ENCODE data around the gene RFNG. TPM values are rescaled to one million over a fixed set of nuclear protein-coding genes. Genes with fewer than 3 reads are reported as not detected.

Gene RFNG
- total and polyA plus RNA-seq, 8 donors, result 12.5 to 66.5 (median 27.1) TPM

DNA sequence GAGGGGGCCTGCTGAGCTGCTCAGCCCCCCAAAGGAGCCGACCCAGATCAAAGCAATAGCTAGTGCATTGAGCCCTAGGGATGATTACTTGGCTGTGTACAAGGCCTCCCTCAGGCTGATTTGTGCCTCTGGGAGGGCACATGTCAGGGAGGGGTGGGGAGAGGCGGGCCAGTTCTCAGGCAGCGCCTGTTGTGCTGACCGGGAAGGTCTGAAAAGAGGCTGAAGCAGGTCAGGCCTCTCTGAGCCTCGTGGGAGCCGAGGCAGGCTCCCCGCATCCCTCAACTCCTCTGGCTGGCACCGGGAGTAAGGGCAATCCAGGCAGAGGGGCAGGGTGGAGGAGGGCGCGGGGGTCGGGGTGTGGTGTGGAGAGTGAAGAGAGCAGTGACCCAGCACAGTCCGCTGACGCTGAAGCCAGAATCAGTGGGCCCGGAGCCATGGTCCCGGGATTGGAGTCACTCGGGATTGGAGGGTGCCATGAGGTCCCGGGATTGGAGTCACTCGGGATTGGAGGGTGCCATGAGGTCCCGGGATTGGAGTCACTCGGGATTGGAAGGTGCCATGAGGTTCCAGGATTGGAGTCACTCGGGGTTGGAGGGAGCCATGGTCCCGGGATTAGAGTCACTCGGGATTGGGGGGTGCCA, 17.1 kb downstream of the RFNG start:
- intact Hi-C loops (cut with DNase I; ENCODE audit: low total_unique reads), result no loop called here
- Histone ChIP-seq H3K36me3 (peaks cover 0 to 15% (median 6%) of the 10 kb centered on the region in 4 donors), H3K27me3 (peaks cover 0 to 14% (median 8%) of the 10 kb centered on the region in 3 donors), H3K4me1 (peaks cover 32 to 67% (median 60%) of the 10 kb centered on the region in 4 donors), H3K9me3 (no peaks in the 10 kb centered on the region), H3K4me3 (no peak overlapping the region), H3K27ac (no peak overlapping the region)
- TF ChIP-seq POLR2AphosphoS5 (IDR thresholded peaks at IDR 0.05) (no peak), POLR2A (IDR thresholded peaks at IDR 0.05) (no peak), EP300 (IDR thresholded peaks at IDR 0.05) (no peak)
- TF ChIP-seq, protein P1, sequence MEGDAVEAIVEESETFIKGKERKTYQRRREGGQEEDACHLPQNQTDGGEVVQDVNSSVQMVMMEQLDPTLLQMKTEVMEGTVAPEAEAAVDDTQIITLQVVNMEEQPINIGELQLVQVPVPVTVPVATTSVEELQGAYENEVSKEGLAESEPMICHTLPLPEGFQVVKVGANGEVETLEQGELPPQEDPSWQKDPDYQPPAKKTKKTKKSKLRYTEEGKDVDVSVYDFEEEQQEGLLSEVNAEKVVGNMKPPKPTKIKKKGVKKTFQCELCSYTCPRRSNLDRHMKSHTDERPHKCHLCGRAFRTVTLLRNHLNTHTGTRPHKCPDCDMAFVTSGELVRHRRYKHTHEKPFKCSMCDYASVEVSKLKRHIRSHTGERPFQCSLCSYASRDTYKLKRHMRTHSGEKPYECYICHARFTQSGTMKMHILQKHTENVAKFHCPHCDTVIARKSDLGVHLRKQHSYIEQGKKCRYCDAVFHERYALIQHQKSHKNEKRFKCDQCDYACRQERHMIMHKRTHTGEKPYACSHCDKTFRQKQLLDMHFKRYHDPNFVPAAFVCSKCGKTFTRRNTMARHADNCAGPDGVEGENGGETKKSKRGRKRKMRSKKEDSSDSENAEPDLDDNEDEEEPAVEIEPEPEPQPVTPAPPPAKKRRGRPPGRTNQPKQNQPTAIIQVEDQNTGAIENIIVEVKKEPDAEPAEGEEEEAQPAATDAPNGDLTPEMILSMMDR (IDR thresholded peaks at IDR 0.05), result no peak
- no peak for DNase-seq
- 55 to 77% (median 70%) methylated on average over 23 of the region's 23 CpGs for WGBS, 5 donors

DNA sequence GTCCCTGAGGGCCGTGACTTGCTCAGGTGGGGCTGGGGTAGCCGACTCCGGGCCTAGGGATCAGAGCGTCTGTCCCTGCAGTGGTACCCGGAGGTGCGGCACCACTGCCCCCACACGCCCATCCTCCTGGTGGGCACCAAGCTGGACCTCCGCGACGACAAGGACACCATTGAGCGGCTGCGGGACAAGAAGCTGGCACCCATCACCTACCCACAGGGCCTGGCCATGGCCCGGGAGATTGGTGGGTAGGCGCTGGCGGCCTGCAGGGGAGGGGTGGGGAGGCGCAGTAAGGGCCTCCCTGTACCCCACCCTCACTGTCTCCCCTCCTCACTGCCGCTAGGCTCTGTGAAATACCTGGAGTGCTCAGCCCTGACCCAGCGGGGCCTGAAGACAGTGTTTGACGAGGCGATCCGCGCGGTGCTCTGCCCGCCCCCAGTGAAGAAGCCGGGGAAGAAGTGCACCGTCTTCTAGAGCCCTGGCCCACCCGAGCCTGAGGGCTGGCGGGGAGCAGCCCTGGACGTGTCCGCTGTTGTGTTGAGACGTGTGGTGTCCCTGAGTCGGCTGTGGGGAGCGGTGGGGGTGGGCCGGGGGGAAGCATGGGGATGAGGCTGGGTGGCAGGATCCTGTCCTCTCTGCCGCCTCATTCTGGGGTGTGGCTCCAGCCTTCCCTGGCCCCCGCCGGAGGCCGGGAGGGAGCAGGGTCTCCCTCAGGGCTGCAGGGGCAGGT, 18.1 kb downstream of the RFNG start:
- H3K4me1 ChIP-seq, result peaks cover 32 to 63% (median 55%) of the 10 kb centered on the region in 4 donors
- H3K27me3 ChIP-seq, result peaks cover 0 to 14% (median 8%) of the 10 kb centered on the region in 3 donors
- no peak for DNase-seq
- no peaks in the 10 kb centered on the region for H3K9me3 ChIP-seq
- no peak overlapping the region for H3K4me3 ChIP-seq
- no peak overlapping the region for H3K27ac ChIP-seq
- no peak for TF ChIP-seq EP300 (IDR thresholded peaks at IDR 0.05)
- TF ChIP-seq, protein P1 (IDR thresholded peaks at IDR 0.05), result no peak
- TF ChIP-seq POLR2AphosphoS5 (IDR thresholded peaks at IDR 0.05), result no peak
- no peak for TF ChIP-seq POLR2A (IDR thresholded peaks at IDR 0.05)
- intact Hi-C loops (cut with DNase I; ENCODE audit: low total_unique reads), result no loop called here
- 81 to 92% (median 89%) methylated on average over 17 to 38 of the region's 38 CpGs for WGBS, 5 donors
- peaks cover 0 to 15% (median 7%) of the 10 kb centered on the region in 4 donors for H3K36me3 ChIP-seq

DNA sequence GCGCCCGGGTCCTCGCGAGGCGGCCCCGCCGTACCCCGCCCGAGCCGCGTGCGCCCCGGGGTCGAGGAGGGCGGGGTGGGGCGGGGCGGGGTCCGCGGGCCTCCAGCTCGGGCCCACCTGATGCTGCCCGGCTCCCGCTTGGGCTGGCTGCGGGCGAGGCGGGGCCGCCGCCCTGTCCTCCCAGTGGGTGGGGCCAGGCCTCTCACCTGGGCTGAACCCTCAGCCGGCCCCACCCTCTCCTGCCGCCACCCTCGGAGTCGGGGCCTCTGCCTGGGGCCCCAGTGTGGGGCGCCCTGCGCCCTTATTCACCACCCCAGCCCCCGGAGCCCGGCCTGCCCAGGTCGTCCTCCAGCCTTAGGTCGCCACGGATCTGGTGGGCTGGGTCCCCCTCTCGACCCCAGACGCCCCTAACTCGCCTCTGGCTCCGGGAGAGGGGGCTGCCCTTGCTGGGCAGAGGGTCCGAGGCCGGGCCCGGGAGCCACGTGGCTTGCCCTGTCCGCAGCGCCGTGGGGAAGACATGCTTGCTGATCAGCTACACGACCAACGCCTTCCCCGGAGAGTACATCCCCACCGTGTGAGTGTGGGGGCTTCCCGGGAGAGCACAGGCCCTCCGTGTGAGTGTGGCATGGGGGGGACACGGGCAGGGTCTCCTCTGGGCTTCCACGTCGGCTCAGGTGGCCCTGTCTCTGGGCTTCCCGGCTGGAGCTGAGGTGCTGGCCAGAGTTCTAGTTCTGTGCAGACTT, 19.6 kb downstream of the RFNG start:
- Histone ChIP-seq H3K36me3 (peaks cover 0 to 21% (median 16%) of the 10 kb centered on the region in 4 donors), H3K4me3 (peak overlapping the region; percentile 29 to 71 (median 48)), H3K4me1 (peaks cover 32 to 56% (median 45%) of the 10 kb centered on the region in 4 donors), H3K9me3 (no peaks in the 10 kb centered on the region), H3K27ac (peak overlapping the region in 3 of 5 donors; percentile 3 to 81 (median 52)), H3K27me3 (peaks cover 0 to 14% (median 8%) of the 10 kb centered on the region in 3 donors)
- peak; percentile 74 to 83 for DNase-seq
- TF ChIP-seq POLR2AphosphoS5 (IDR thresholded peaks at IDR 0.05), result no peak
- no peak for TF ChIP-seq EP300 (IDR thresholded peaks at IDR 0.05)
- TF ChIP-seq, protein P1 (IDR thresholded peaks at IDR 0.05), result no peak
- TF ChIP-seq POLR2A (IDR thresholded peaks at IDR 0.05), result no peak
- intact Hi-C loops (cut with DNase I; ENCODE audit: low total_unique reads), result no loop called here
- 11 to 42% (median 11%) methylated on average over 4 to 57 of the region's 59 CpGs for WGBS, 5 donors

DNA sequence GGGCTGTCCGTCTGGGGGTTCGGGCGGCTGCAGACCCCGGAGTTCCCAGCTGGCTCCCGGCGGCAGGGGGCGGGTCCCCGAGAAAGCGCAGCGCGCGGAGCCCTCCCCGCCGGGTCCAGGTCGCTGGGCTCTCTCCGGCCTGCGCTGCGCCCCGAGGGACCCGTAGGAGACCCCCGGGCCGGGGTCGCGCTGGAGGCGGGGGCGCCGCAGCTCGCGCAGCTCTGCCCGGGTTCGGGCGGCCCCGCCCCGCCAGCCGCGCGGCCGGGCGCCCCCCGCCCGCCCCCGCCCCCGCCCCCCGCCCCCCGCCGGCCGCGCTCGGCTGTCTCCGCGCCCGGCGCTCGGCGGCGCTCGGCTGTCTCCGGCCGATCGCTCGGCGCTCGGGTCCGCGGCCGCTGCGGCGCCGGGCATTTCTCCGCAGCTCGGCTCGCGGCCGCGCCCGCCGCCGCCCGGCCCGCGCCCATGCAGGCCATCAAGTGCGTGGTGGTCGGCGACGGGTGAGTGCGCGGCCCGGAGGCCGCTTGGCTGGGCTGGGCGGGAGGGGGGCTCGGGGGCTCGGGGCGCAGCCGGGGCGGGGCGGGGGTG, 20.2 kb downstream of the RFNG start, which contains the start of gene RAC3:
RAC3 (plus strand) TSS at position 376 of the 582 bp plus-strand sequence; CDS start at position 460, 84 bp downstream.
- Histone ChIP-seq H3K36me3 (peaks cover 0 to 25% (median 20%) of the 10 kb centered on the region in 4 donors), H3K9me3 (no peaks in the 10 kb centered on the region), H3K27ac (peak within 1 kb of the TSS; percentile 73 to 87 (median 81)), H3K27me3 (peaks cover 0 to 14% (median 8%) of the 10 kb centered on the region in 3 donors), H3K4me1 (peaks cover 26 to 49% (median 38%) of the 10 kb centered on the region in 4 donors), H3K4me3 (peak within 1 kb of the TSS; percentile 45 to 71 (median 60))
- intact Hi-C loops (cut with DNase I; ENCODE audit: low total_unique reads), result no loop called here
- peak in 1 of 2 donors; percentile 83 for DNase-seq
- WGBS, 5 donors, result 0% methylated on average over 12 to 87 of the region's 96 CpGs; no CpG with 5 or more reads in 2 of the 5 donors
- TF ChIP-seq POLR2AphosphoS5 (IDR thresholded peaks at IDR 0.05) (no peak), EP300 (IDR thresholded peaks at IDR 0.05) (no peak), POLR2A (IDR thresholded peaks at IDR 0.05) (no peak)
- TF ChIP-seq, protein P1 (IDR thresholded peaks at IDR 0.05), result no peak
